ENCODE measurements around the gene TXLNA.

TXLNA gene

DNA sequence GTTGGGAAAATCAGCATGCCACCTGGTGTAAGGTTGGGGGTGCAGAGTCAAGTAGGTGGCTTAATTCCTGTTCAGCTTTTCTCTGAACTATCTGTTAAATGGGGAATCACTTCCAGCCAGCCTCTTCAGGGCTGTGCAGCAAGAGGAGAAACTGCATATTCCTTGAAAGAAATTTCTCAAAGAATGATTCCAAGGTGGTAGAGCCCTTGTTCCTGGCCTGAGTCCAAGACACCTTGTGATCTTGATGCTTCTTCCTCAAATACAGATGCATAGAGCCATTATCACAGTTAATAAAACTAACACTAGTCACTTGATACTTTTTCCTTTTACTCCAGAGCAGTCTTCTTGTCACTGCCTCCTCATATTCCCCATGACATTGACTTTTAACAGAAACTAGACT lies 5.2 kb downstream of the TXLNA start:
- no peak for DNase-seq (ENCODE audit: low read depth in 2 of 3, low spot score in 2 of 3)

DNA sequence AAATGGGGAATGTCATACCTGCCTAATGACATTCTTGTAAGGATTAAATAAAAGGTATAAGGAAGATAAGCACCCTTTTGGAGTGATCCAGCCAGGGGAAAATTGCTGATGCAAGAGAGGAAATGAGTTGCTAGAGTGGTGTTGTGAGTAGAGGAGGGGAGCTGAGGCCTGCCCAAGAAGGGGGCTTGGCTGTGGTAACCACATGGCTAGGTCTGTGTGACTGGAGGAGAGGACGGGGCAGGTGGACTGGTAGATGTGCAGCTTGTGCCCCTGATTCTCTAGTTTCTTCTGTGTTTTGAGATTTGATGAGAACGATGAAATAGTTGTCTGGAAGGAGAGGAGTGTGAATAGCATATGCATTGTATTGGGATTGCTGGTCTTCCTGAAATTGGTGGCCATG lies 6.6 kb downstream of the TXLNA start:
- DNase-seq (ENCODE audit: low read depth in 2 of 3, low spot score in 2 of 3) = no peak

DNA sequence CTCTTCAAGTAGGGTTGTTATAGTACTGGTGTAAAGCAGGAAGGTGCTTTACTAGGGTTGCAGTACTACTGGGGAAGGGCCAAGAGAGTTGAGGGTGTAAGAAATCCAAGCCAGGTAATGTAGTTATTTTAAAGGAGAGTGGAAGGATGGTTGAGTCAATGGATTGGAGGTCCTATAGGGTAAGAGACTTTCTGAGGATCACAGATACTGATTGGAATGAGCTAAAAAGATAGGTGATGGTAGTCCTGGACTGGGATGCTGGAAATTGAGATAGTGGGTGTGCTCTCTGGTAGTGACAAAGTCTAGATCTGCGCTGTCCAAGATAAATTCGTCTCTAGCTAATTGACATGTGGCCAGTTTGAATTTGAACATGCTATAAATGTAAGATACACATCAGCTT lies 7.0 kb downstream of the TXLNA start:
- DNase-seq (ENCODE audit: low read depth in 2 of 3, low spot score in 2 of 3) = no peak

DNA sequence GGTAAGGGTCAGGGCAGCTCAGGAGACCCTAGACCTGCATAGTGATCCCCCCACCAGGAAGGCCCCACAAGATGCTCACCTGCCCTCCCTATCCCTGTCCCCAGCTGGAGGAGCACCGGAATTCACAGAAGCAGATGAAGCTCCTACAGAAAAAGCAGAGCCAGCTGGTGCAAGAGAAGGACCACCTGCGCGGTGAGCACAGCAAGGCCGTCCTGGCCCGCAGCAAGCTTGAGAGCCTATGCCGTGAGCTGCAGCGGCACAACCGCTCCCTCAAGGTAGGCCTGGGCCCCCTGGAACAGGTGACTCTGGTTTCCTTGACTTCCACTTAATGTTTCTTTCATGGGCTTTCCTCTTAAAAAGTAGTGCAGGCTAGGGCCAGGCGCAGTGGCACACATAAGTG lies 8.4 kb downstream of the TXLNA start:
- DNase-seq (ENCODE audit: low read depth in 2 of 3, low spot score in 2 of 3) = no peak

GRCh38 chr1:32192220-32192948 lies 12.9 kb downstream of the TXLNA start:
- no peak for DNase-seq (ENCODE audit: low read depth in 2 of 3, low spot score in 2 of 3)

DNA sequence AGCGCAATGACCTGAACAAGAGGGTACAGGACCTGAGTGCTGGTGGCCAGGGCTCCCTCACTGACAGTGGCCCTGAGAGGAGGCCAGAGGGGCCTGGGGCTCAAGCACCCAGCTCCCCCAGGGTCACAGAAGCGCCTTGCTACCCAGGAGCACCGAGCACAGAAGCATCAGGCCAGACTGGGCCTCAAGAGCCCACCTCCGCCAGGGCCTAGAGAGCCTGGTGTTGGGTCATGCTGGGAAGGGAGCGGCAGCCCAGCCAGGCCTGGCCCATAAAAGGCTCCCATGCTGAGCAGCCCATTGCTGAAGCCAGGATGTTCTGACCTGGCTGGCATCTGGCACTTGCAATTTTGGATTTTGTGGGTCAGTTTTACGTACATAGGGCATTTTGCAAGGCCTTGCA lies 15.5 kb downstream of the TXLNA start:
- DNase-seq (ENCODE audit: low read depth in 2 of 3, low spot score in 2 of 3) = no peak

- no peak for DNase-seq (ENCODE audit: low read depth in 2 of 3, low spot score in 2 of 3)
Measured at GRCh38 chr1:32195531-32195930, 16.1 kb downstream of the TXLNA start.

GRCh38 chr1:32195972-32196823 lies 16.7 kb downstream of the TXLNA start:
- no peak for DNase-seq (ENCODE audit: low read depth in 2 of 3, low spot score in 2 of 3)

- DNase-seq (ENCODE audit: low read depth in 2 of 3, low spot score in 2 of 3) = no peak
Measured at GRCh38 chr1:32197074-32197473, 17.6 kb downstream of the TXLNA start.

DNA sequence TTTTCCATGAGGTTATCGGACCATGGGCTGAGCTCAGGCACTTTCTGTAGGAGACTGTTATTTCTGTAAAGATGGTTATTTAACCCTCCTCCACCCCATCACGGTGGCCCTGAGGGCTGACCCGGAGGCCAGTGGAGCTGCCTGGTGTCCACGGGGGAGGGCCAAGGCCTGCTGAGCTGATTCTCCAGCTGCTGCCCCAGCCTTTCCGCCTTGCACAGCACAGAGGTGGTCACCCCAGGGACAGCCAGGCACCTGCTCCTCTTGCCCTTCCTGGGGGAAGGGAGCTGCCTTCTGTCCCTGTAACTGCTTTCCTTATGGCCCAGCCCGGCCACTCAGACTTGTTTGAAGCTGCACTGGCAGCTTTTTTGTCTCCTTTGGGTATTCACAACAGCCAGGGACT lies 18.4 kb downstream of the TXLNA start:
- no peak for DNase-seq (ENCODE audit: low read depth in 2 of 3, low spot score in 2 of 3)

DNA sequence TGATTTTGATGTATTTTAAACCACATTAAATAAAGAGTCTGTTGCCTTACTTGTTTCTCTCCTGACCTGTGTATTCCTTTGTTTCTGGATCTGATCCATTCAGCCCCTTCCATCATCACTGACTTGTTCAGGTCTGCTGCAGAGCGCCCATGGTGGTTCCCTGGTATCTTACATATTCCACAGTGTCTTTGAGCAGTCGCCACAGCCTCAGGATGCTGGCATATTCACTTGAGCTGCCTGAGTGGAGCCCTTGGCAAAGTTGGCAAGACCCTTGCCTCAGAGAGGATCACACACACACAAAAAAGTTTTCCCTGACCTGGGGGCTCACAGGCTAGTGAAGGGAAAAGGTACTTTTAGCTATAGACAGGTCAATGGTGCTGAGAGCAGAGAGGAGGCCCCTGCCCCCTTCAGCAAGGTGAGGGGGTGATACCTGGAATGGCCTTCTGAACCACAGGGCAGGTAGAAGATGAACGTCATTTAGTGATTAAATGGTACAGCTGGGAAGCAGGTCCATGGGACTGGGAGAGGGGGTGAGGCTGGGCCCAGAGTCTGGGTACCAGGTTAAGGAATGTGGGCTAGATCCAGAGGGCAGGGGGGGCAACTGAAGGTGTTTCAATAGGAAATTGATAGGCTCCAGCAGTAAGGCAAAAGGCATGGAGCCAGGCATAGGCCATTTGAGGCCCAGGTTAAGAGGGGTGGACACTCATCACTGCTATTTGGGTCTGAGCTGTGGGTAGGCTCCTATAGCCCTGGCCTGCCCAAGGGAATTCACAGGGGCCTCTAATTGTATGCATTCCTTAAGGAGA lies 19.0 kb downstream of the TXLNA start:
- DNase-seq (ENCODE audit: low read depth in 2 of 3, low spot score in 2 of 3) = no peak

GRCh38 chr1:32199043-32199716 lies 19.7 kb downstream of the TXLNA start:
- no peak for DNase-seq (ENCODE audit: low read depth in 2 of 3, low spot score in 2 of 3)

DNA sequence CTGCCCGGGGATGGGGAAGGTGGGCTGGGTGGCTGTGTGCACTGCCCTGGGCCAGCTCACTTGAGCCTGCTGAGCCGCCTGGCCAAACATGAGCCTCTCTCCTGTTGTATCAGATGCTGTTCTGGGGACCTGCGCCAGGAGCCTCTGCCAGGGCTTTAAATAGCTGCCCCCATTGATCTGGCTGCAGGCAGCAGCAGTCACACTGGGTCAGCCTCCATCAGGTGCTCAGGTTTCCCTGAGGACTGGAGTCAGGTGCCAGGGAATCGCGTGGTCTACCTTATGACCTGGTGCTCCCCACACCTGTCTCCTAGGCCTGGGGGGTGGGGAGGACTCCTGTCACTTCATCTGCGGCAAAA lies 20.2 kb downstream of the TXLNA start:
- no peak for DNase-seq (ENCODE audit: low read depth in 2 of 3, low spot score in 2 of 3)

DNA sequence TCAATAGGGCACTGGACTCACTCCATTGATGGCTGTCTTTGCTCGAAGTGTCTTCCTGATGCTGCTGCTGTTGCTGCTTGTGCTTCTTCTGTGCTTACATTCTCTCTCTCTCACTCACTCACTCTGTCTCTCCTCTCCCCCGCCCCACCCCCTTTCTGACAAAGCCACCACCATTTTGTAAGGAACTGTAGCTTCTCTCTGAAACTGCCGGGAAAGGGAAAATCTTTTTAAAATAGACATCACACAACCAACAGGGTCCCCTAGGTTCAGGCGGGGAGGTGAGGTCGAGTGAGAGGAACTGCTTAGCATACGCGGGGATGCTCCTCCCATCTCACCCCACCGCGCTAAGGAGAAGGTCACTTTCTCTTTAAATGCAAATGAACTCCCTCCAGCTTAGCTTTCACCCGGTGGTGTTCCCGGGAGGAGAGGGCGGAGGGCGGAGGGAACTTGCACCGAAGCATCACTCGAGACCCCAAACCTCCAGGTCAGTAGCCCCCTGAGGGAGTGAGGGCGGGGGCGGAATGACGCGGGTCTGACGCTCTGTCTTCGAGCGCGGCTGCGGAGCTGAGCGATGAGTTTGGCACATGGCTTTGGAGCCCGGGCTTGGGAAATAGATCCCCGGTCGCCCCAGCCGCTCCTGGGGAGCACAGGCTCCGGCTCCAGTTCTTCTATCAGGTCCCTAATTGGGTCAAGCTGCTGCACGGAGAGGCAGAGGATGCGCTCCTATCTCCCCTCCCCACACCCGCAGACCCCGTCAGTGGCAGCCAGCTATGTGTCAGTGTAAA lies 20.9 kb downstream of the TXLNA start, which contains the start of gene CCDC28B:
Gene CCDC28B (plus strand): TSS at position 370 of the 785 bp plus-strand sequence. CDS start 1,341 bp downstream, outside the sequence.
- DNase-seq (ENCODE audit: low read depth in 2 of 3, low spot score in 2 of 3) = peak; percentile 40 to 50 (median 42)

DNA sequence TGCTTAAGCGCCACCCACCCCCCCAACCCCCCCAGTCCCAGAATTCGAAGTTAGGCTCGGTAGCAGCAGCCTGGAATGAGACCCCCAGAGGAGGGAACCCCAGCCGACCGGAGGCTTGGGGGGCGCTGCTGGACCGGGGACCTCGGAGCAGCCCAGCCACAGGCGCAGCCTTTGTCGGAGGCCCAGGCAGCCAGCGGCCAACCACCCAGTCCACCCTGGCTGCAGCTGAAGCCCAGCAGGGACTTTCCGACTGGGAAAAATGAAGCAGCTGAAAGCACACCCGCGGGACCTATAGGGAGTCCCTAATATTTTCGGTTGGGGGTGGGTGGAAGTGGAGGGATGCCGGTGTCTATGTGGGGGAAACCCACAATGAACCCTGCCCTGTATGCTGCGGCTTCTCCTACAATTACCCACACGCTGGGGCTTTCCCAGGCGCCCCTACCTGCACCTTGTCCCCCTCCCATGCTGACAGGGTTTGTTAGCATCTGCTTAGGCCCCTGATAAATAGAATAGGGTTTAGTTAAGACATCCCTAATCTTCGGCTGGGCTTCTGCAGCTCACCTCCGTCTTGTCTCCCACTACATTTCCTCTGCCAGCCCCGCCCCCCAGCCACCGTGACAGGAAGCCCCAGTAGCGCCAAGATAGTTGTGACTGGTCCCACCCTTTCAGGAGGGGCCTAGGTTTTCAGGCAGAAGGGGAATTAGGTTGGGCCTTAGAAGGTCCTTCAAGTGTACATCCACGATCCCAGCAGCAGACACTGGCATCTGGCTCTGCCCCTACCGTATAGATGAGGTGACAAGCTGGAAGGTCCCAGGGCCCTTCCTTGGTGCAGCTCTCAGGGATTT lies 21.8 kb downstream of the TXLNA start:
- peak; percentile 61 to 71 (median 63) for DNase-seq (ENCODE audit: low read depth in 2 of 3, low spot score in 2 of 3)

DNA sequence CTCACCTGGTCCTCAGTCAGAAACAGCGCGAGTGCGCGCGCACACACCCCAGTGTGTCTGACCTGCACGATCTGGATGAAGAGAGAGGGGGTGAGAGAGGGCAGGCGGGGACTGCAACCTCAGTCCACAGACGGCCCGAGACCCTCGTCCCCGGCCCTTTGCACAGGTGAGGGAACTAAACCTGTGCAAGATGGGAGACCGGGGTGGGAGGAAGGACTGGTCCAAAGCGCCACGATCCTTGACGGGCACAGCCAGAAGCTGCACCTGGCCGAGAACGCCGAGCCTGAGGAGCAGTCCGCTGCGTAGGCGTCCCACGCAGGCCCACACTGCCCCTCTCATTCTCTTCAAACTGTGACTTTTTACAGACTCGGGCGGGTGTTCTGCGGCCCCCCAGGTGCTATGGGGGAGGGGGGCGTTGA lies 25.5 kb downstream of the TXLNA start:
- no peak for DNase-seq (ENCODE audit: low read depth in 2 of 3, low spot score in 2 of 3)

DNA sequence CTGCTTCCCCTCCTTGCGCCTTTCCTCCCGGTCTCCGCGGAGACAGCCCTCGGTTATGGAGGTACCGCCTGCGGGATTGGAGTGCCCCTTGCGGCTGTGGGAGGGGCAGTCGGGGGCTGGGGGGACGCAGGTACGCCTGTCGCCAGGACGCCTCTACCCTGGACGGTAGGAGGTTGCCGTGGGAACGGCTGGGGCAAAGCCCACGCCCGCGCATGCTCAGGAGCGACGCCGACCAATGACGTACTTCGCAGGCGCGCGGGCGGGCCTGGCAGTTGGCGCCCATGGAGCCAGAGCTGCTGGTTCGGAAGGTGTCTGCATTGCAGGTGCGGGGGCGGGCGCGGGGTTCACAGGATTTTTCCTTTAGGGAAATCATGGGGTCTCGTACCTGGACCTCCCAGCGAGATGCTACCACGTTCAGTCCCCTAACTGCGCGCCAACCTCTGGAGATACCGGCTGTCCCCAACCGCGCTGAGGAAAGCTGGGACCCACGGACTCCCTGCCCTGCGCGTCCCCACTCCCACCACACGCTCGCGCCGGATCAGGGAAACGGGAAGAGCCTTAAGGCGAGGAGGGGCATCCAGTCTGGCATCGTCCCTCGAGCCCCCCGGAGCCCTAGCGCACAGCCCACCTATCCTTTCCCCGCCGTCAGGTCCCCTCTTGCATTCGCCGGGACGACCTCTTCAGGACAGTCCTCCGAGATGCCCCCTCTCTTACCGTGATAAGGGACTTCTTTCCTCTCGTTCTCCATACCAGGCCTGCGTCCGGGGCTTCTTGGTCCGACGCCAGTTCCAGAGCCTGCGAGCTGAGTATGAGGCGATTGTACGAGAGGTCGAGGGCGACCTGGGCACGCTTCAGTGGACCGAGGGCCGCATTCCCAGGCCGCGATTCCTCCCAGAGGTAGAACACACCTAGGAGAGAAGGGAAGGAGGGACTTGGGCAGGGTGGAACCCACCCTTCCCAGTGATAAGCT lies 26.2 kb downstream of the TXLNA start, which contains the start of gene IQCC:
Gene IQCC (plus strand): TSS at position 271 of the 970 bp plus-strand sequence. CDS start 11 bp downstream, at position 282.
- peak; percentile 76 to 78 (median 77) for DNase-seq (ENCODE audit: low read depth in 2 of 3, low spot score in 2 of 3)

DNA sequence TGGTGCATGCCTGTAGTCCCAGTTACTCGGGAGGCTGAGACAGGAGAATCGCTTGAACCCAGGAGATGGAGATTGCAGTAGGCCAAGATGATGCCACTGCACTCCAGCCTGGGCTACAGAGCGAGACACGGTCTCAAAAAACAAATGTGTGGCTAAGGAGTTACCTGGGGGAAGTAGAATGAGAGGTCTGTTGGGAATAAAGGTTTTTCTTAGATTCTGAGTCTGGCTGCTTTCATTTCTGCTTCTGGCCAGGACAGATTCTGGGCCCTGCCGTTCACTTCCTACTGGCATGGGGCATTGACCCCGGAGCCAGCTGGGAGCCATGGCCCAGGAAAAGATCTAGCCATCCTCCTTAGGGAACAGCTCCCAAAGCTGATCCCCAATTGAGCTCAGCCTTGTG lies 29.0 kb downstream of the TXLNA start:
- DNase-seq (ENCODE audit: low read depth in 2 of 3, low spot score in 2 of 3) = no peak
